Aorta (tissue), 5 donors: ENCODE data around the gene NAALADL2. TPM values are rescaled to one million over a fixed set of nuclear protein-coding genes. Genes with fewer than 3 reads are reported as not detected.
"Not testable (repeated sequence)": the region's sequence is repeated elsewhere in the genome, so short reads cannot be mapped to it uniquely, and the experiment has no call there.

ENCODE experiments used
- ATAC-seq: fragments of 200-7000 bp; cut with Tn5 transposase; one replicate; pipeline ENCODE4 v1.9.1; 2022; ENCODE audit warnings: moderate library complexity; ENCODE audit not compliant: low FRiP score
- DNase-seq, 2 donors: peaks; one replicate each; pipeline ENCODE4 v3.0.0-alpha.2; 2020
- H3K27ac ChIP-seq, 2 donors: one replicate each; pipeline ENCODE4 v1.5.1; 2013; ENCODE audit warnings: low read length in 2 of 2, mild to moderate bottlenecking in 2 of 2, moderate library complexity in 2 of 2, control low read depth in 1 of 2, inconsistent platforms in 1 of 2, low read depth in 1 of 2
- H3K27me3 ChIP-seq, 2 donors: one replicate each; pipeline ENCODE4 v1.6.1; 2013; ENCODE audit warnings: control low read depth in 1 of 2, low read length in 1 of 2, mild to moderate bottlenecking in 1 of 2, moderate library complexity in 1 of 2; ENCODE audit not compliant: insufficient read depth in 2 of 2, control insufficient read depth in 1 of 2
- H3K36me3 ChIP-seq, 2 donors: one replicate each; pipeline ENCODE4 v1.6.1; 2013; ENCODE audit warnings: control low read depth in 1 of 2, low read length in 1 of 2, mild to moderate bottlenecking in 1 of 2; ENCODE audit not compliant: insufficient read depth in 2 of 2, control insufficient read depth in 1 of 2
- H3K4me1 ChIP-seq, 2 donors: one replicate each; pipeline ENCODE4 v1.6.1; 2013; ENCODE audit warnings: low read length in 2 of 2, control low read depth in 1 of 2, mild to moderate bottlenecking in 1 of 2, moderate library complexity in 1 of 2; ENCODE audit not compliant: insufficient read depth in 2 of 2, control insufficient read depth in 1 of 2
- H3K4me3 ChIP-seq, 2 donors: one replicate each; pipeline ENCODE4 v1.5.1; 2013; ENCODE audit warnings: low read length in 2 of 2, control low read depth in 1 of 2, mild to moderate bottlenecking in 1 of 2
- H3K9me3 ChIP-seq: one replicate; pipeline ENCODE4 v1.6.1; 2013; ENCODE audit warnings: mild to moderate bottlenecking, low read length; ENCODE audit not compliant: control insufficient read depth
- WGBS, 2 donors: extraction: QIAGEN DNeasy Blood & Tissue Kit; methylation state at CpG; one replicate each; pipeline ENCODE4 v1.1.7; 2013; 5-methylcytosine and 5-hydroxymethylcytosine counted together
- intact Hi-C, 2 donors: fragments of 100-400 bp; cut with DNase I; formaldehyde crosslinking; loops; one replicate each; pipeline versions ENCODE4 v1.14.2 to v1.15.0; 2022
- polyA plus RNA-seq, 2 donors: library from polyadenylated mRNA; stranded (reverse); fragments of 200-250 nt; gene quantifications; one replicate each; pipeline ENCODE4 v1.2.3, GENCODE V29; 2013
- total RNA-seq, 2 donors: library from RNA; stranded (reverse); fragmentation: NEBNext Ultra II Directional; extraction: Animal tissue kit (Norgen Biotek cat#: 25700); gene quantifications; one replicate each; pipeline ENCODE4 v1.2.1, GENCODE V29; 2021
- donor health status: healthy with polysubstance abuse.
- donor health status: Bipolar disorder and iron deficiency.
- donor health status: DM: no; HTN: no; CAD: no.
- donor health status: DM: no; HTN: no; CAD: no.
- donor health status: DM: yes; HTN: yes; CAD: no.

Gene NAALADL2
- total and polyA plus RNA-seq, 4 donors, result 4.3 to 29.8 (median 11.9) TPM

GRCh38 chr3:175608356-175608755, 749.2 kb downstream of the NAALADL2 start:
- Histone ChIP-seq H3K27ac (no peak overlapping the region), H3K4me3 (no peak overlapping the region), H3K36me3 (no peaks in the 10 kb centered on the region), H3K27me3 (no peaks in the 10 kb centered on the region), H3K4me1 (no peaks in the 10 kb centered on the region), H3K9me3 (no peaks in the 10 kb centered on the region)
- WGBS, 2 donors, result 90 to 96% methylated on average over 5 of the region's 5 CpGs
- DNase-seq, result no peak
- intact Hi-C loops, result no loop called here
- no peak for ATAC-seq

GRCh38 chr3:175608911-175609310, 749.8 kb downstream of the NAALADL2 start:
- DNase-seq, result no peak
- no peak for ATAC-seq
- Histone ChIP-seq H3K27ac (no peak overlapping the region), H3K4me3 (no peak overlapping the region), H3K36me3 (no peaks in the 10 kb centered on the region), H3K9me3 (no peaks in the 10 kb centered on the region), H3K27me3 (no peaks in the 10 kb centered on the region), H3K4me1 (no peaks in the 10 kb centered on the region)
- intact Hi-C loops, result no loop called here
- WGBS, 2 donors, result 93 to 95% methylated on average over 2 of the region's 2 CpGs

GRCh38 chr3:175612487-175613196, 753.5 kb downstream of the NAALADL2 start:
- intact Hi-C loops, result no loop called here
- H3K9me3 ChIP-seq, result no peaks in the 10 kb centered on the region
- WGBS, 2 donors, result 76 to 78% methylated on average over 6 of the region's 6 CpGs
- H3K36me3 ChIP-seq, result no peaks in the 10 kb centered on the region
- H3K4me3 ChIP-seq, result no peak overlapping the region
- no peak for ATAC-seq
- no peak overlapping the region for H3K27ac ChIP-seq
- no peak for DNase-seq
- H3K27me3 ChIP-seq, result no peaks in the 10 kb centered on the region
- no peaks in the 10 kb centered on the region for H3K4me1 ChIP-seq

GRCh38 chr3:175614107-175614506, 755.0 kb downstream of the NAALADL2 start:
- H3K4me3 ChIP-seq, intact Hi-C loops, H3K4me1 ChIP-seq, H3K9me3 ChIP-seq, H3K27me3 ChIP-seq, DNase-seq, H3K27ac ChIP-seq, H3K36me3 ChIP-seq, ATAC-seq: not testable (repeated sequence)
- 98 to 99% methylated on average over 9 of the region's 9 CpGs for WGBS, 2 donors

- no peak for DNase-seq
- no peaks in the 10 kb centered on the region for H3K9me3 ChIP-seq
- H3K27ac ChIP-seq, result no peak overlapping the region
- no peaks in the 10 kb centered on the region for H3K4me1 ChIP-seq
- H3K4me3 ChIP-seq, result no peak overlapping the region
- intact Hi-C loops, result no loop called here
- ATAC-seq, result no peak
- H3K36me3 ChIP-seq, result no peaks in the 10 kb centered on the region
- WGBS, 2 donors, result 97 to 98% methylated on average over 3 of the region's 3 CpGs
- no peaks in the 10 kb centered on the region for H3K27me3 ChIP-seq
Observed at GRCh38 chr3:175617247-175617646, 758.1 kb downstream of the NAALADL2 start.

GRCh38 chr3:175619369-175619768, 760.2 kb downstream of the NAALADL2 start:
- Histone ChIP-seq H3K4me3 (no peak overlapping the region), H3K4me1 (no peaks in the 10 kb centered on the region), H3K9me3 (no peaks in the 10 kb centered on the region), H3K27ac (no peak overlapping the region), H3K27me3 (no peaks in the 10 kb centered on the region), H3K36me3 (no peaks in the 10 kb centered on the region)
- DNase-seq, result no peak
- no peak for ATAC-seq
- intact Hi-C loops, result no loop called here
- WGBS, 2 donors, result 86 to 89% methylated on average over 1 of the region's 1 CpG

GRCh38 chr3:175620093-175620492, 761.0 kb downstream of the NAALADL2 start:
- no peaks in the 10 kb centered on the region for H3K27me3 ChIP-seq
- WGBS, 2 donors, result 97 to 99% methylated on average over 13 of the region's 13 CpGs
- ATAC-seq, result no peak
- H3K4me3 ChIP-seq, result no peak overlapping the region
- intact Hi-C loops, result no loop called here
- H3K36me3 ChIP-seq, result no peaks in the 10 kb centered on the region
- no peaks in the 10 kb centered on the region for H3K9me3 ChIP-seq
- DNase-seq, result no peak
- H3K4me1 ChIP-seq, result no peaks in the 10 kb centered on the region
- no peak overlapping the region for H3K27ac ChIP-seq

- no peak for ATAC-seq
- WGBS, 2 donors, result 96% methylated on average over 12 of the region's 12 CpGs
- Histone ChIP-seq H3K27me3 (no peaks in the 10 kb centered on the region), H3K36me3 (no peaks in the 10 kb centered on the region), H3K4me1 (no peaks in the 10 kb centered on the region), H3K4me3 (no peak overlapping the region), H3K27ac (no peak overlapping the region), H3K9me3 (no peaks in the 10 kb centered on the region)
- no peak for DNase-seq
- intact Hi-C loops, result no loop called here
Observed at GRCh38 chr3:175620532-175620931, 761.4 kb downstream of the NAALADL2 start.

GRCh38 chr3:175640958-175641357, 781.8 kb downstream of the NAALADL2 start:
- 84 to 85% methylated on average over 1 of the region's 1 CpG for WGBS, 2 donors
- H3K9me3 ChIP-seq, result no peaks in the 10 kb centered on the region
- DNase-seq (no peak), ATAC-seq (no peak)
- no peak overlapping the region for H3K4me3 ChIP-seq
- no peaks in the 10 kb centered on the region for H3K4me1 ChIP-seq
- H3K27ac ChIP-seq, result no peak overlapping the region
- intact Hi-C loops, result no loop called here
- H3K27me3 ChIP-seq, result no peaks in the 10 kb centered on the region
- no peaks in the 10 kb centered on the region for H3K36me3 ChIP-seq
